Measurements from ENCODE around the gene COL4A1.
"Not testable (repeated sequence)": the region's sequence is repeated elsewhere in the genome, so short reads cannot be mapped to it uniquely, and the experiment has no call there.

The COL4A1 gene

GRCh38 chr13:110322126-110322827, 15.3 kb upstream of the COL4A1 start:
- DNase-seq, result no peak

DNA sequence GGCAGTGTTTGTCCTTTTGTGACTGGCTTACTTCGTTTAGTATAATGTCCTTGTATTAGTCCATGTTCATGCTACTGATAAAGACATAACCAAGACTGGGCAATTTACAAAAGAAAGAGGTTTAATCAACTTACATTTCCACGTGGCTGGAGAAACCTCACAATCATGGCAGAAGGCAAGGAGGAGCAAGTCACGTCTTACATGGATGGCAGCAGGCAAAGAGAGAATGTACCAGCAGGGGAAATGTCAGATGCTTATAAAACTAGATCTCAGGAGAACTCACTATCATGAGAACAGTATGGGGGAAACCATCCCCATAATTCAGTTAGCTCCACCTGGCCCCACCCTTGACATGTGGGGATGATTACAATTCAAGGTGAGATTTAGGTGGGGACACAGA, 14.6 kb upstream of the COL4A1 start:
- not testable (repeated sequence) for DNase-seq

DNA sequence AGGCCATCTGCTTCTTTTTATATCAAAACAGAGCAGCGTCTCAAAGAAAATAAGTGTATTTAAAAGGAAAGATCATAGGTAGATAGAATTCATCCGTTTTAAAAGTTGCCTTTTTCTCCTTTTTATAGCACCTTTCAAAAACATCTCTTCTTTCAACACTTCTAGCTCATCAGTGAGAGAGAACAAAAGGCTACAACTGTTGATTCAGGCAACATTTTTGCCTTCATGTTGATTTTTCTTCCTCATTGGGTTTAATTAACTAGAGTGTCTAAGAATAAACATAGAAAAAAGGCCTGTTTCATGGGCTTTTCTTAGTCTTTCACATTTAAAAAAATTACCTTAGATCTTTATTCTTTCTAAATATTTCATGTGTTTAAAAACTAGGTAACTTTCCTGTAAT, 13.7 kb upstream of the COL4A1 start:
- no peak for DNase-seq

DNA sequence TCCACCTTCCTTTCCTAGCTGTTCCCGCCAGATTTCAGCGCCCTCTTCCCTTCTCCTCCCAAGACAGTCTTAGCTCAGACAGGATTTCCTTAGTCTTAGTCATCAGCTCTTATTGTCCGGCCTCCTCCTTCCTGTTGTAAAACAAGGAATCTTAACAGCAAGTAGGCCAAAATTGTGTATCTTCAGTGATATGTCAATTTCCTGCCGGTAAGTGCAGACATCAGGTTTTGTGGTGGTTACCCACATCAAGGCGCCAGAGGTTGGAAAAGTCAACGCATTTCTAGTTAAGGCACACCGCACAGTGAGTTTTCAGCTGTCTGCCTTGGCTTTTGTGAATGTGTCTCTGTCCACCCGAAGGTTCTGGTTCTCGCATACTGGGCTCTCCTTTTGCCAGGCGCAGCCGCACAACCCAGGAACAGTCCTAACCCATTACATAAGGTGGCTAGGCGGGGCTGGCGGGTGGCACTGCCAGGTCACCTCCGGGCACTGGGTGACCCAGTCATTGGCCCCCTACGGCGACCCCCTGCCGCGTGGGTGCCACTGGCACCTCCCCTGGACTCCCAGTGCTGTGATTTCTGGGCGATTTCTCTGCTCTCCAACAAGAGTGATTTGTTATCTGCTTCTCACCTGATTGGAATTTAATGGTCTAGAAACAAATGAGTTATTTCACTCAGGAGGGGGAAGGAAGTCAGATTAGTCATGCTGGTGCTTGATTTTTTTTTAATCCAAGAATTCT, 13.0 kb upstream of the COL4A1 start:
- DNase-seq, result no peak

GRCh38 chr13:110319397-110319773, 12.4 kb upstream of the COL4A1 start:
- DNase-seq, result no peak

DNA sequence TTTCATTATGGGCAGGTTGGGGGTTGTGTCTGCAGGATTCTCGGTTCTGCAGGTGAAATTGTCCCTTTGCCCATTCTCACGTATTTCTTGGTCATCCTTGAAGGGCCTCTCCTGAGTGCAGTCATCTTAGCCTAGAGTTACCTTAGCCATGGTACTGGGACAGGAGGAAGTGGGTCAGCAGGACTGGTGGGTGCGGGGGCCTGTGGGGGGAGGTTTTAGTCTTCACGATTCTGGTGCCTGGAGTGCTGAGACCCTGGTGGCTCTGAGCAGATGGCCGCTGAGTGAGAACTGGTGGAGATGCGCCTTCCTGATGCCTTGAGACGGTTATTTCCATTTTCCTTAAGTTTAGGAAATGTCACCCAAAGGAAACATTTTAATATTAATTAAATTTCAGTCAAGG, 12.0 kb upstream of the COL4A1 start:
- no peak for DNase-seq

GRCh38 chr13:110317496-110318195, 10.7 kb upstream of the COL4A1 start:
- no peak for DNase-seq

GRCh38 chr13:110317093-110317492, 10.1 kb upstream of the COL4A1 start:
- DNase-seq, result no peak

DNA sequence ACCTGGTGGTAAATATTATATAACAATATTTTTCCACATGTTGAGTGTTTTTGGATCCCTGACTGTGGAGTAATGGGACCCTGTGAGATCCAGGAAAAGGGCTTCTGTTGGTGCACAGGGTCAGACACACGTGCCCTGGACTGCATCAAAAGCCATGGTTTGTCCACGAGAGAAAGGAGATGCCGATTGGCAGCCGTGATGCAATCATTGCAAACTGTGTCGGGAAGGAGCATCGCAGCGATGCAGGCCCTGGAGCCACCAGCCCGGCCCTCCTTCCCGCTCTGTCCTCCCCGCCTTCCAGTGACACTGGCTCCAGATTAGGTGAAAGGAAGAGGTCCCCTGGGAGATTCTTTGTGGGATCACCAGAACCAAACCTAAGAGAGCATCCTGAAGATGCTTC, 9.2 kb upstream of the COL4A1 start:
- DNase-seq, result no peak

- no peak for DNase-seq
Measured at GRCh38 chr13:110314516-110315245, 7.7 kb upstream of the COL4A1 start.

DNA sequence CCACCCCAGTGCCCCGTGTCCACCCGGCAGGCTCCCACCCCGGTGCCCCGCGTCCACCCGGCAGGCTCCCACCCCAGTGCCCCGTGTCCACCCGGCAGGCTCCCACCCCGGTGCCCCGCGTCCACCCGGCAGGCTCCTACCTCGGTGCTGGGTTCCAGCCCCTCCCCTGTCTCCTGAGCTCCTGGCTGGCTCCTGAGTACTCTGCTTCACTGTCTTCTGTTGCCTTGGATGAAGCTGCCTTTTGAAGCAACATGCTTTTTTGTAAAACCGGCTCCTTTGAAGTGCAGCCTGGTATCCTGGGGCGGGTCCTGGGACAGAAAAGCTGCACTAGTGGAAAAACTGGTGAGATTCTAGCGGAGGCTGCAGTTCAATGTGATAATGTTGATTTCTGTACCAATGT, 6.8 kb upstream of the COL4A1 start:
- not testable (repeated sequence) for DNase-seq

GRCh38 chr13:110313261-110313660, 6.3 kb upstream of the COL4A1 start:
- not testable (repeated sequence) for DNase-seq

GRCh38 chr13:110312339-110313031, 5.5 kb upstream of the COL4A1 start:
- no peak for DNase-seq

GRCh38 chr13:110311443-110312338, 4.7 kb upstream of the COL4A1 start:
- DNase-seq, result no peak

DNA sequence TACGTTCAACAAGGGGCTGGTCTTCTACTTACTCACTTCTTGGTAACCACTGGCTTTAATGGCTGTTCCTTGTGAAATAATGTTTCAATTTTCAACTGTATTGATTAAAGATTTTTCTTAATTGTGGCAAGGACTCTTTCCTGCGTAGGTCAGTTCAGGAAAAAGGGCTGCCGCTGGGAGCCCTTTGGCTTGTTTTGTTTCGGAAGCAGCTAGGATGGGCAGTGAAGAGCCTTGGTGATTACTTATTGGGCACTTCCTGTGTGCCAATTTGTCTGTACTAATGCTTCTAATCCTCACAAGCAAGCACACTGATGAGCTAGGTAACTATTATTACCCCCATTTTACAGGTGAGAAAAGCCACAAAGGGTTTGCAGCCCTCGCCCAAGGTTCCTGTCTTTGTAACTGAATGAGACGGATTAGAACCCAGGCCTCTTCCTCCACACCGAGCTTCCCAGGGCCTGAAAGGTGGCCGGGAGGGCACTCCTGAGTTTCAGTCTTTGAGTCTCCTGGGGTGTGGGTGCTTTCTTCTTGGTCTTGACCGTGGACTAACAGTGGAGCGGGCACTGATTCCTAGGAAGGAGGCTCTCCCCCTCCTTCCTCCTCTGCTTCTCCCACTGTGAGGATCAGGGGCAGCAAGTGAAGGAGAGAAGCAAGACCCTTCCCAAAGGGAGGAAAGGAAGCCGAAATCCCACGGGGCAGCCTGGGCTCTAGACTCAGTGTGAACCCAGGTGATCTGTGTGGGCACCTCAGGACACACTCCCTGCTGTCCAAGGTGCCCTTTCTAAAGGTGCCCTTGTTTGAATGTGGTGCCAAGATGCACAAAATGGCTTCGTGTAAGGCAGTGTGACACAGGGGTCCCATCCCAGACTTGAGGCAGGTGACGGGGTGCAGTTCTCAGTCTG, 3.8 kb upstream of the COL4A1 start:
- no peak for DNase-seq

- DNase-seq, result no peak
Measured at GRCh38 chr13:110309661-110310524, 2.9 kb upstream of the COL4A1 start.

GRCh38 chr13:110308656-110309359, 1.9 kb upstream of the COL4A1 start:
- no peak for DNase-seq

DNA sequence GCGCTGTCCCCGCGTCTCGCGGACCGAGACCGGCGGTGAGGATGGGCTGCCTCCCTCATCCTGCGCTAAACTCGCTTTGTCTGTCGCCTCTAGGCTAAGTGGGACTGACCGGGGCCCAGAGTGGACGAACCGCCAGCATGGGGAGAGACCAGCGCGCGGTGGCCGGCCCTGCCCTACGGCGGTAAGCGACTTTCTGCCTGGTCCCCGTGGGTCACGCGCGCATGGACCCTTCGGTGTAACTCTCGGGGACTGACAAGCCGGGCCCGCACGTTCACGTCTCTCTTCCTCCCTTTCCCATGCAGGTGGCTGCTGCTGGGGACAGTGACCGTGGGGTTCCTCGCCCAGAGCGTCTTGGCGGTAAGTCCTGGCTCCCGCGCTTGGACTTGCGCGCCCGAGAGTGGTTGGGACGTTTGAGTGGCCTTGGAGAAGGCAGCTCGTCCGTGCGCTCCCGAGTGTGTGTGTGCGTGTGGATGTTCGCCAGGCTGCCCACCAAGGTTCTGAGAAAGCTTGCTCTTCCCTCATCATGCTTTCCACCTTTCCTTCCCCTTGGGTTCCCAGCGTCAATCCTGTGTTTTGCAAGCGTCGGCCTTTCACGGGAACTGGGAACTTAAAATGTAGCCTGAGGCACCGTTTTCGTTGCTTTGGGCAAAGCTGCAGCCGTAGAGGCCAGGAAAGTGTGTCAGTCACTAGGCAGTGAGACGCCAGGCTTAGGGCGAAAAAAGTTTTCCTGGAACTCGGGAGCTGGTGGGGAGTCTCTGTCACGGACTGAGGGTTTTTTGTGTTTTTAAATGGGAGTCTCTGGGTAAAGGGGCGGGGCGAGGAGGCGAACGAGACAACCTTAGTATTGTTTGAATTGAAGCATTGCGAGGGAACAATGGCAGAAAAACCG, 1.1 kb upstream of the COL4A1 start:
- no peak for DNase-seq

Measured in activated naive CD4-positive, alpha-beta T cell treated with anti-CD3 and anti-CD28 coated beads, Interleukin-2, amount 50 U/mL, for 16 hours (primary cell).